B cell (primary cell): ENCODE measurements around the gene POLD1. TPM values are rescaled to one million over a fixed set of nuclear protein-coding genes. Genes with fewer than 3 reads are reported as not detected.
A peak's percentile ranks its signal among the peaks of the same experiment; 100 is the strongest.

Experiments used
- ATAC-seq: fragments of 200-7000 bp; cut with Tn5 transposase; one replicate; pipeline ENCODE4 v1.10.0; 2021; ENCODE audit warnings: low read depth, mild to moderate bottlenecking, moderate number of reproducible peaks, moderate library complexity
- CTCF ChIA-PET: fragments of 350-600 bp; sonication (Branson Sonifier 250); formaldehyde crosslinking; loops from one replicate; lab custom pipeline; 2021; ENCODE audit warnings: antibody characterized with exemption, inconsistent platforms; lab: Charles Lee
- POLR2A ChIA-PET: fragments of 350-600 bp; sonication (Branson Sonifier 250); formaldehyde crosslinking; loops from one replicate; lab custom pipeline; 2021; ENCODE audit warnings: antibody characterized with exemption; lab: Charles Lee
- DNase-seq: peaks from one replicate; pipeline ENCODE4 v3.0.0; 2013
- H2AFZ ChIP-seq: 2 replicates; pipeline ENCODE4 v1.6.1; 2012; ENCODE audit warnings: mild to moderate bottlenecking, low read depth, low read length; ENCODE audit not compliant: insufficient read depth, poor library complexity, severe bottlenecking
- H3K27ac ChIP-seq, 2 donors: 1 replicate in 1 of 2; 2 replicates in 1 of 2; pipeline ENCODE4 v1.5.1; 2012 to 2013; ENCODE audit warnings: low read length in 2 of 2, mild to moderate bottlenecking in 2 of 2, moderate library complexity in 1 of 2
- H3K27me3 ChIP-seq, 4 experiments: fragments of 200-600 bp in 1 of 4; sonication (generic) in 1 of 4; replicated peaks in 1 of 4; 1 replicate in 2 of 4; 2 replicates in 2 of 4; pipeline versions ENCODE4 v1.6.1 to v1.7.0; 2013 to 2016; ENCODE audit warnings: low read length in 3 of 4, mild to moderate bottlenecking in 2 of 4, mixed read lengths in 1 of 4, moderate library complexity in 1 of 4; ENCODE audit not compliant: insufficient read depth in 4 of 4, control insufficient read depth in 3 of 4; ENCODE audit errors: control extremely low read depth in 1 of 4
- H3K36me3 ChIP-seq, 2 experiments: replicated peaks in 1 of 2; 1 replicate in 1 of 2; 2 replicates in 1 of 2; pipeline versions ENCODE4 v1.6.1 to v1.7.1; 2013; ENCODE audit warnings: low read length in 1 of 2; ENCODE audit not compliant: insufficient read depth in 2 of 2, control insufficient read depth in 1 of 2; ENCODE audit errors: control extremely low read depth in 1 of 2, extremely low read depth in 1 of 2
- H3K4me1 ChIP-seq, 2 donors: fragments of 200-600 bp in 1 of 2; sonication (generic) in 1 of 2; 1 replicate in 1 of 2; 2 replicates in 1 of 2; pipeline versions ENCODE4 v1.5.1 to v1.6.1; 2013 to 2017; ENCODE audit warnings: low read length in 2 of 2; ENCODE audit not compliant: control insufficient read depth in 2 of 2, insufficient read depth in 2 of 2
- H3K4me2 ChIP-seq: replicated peaks from 2 replicates; pipeline ENCODE3; 2012; ENCODE audit warnings: mild to moderate bottlenecking, low read depth, low read length; ENCODE audit not compliant: poor library complexity, severe bottlenecking
- H3K4me3 ChIP-seq, 5 experiments: fragments of 200-600 bp in 1 of 5; sonication (generic) in 1 of 5; 1 replicate in 3 of 5; 2 replicates in 2 of 5; pipeline versions ENCODE4 v1.5.1 to v1.7.0; 2011 to 2016; ENCODE audit warnings: low read length in 4 of 5, mild to moderate bottlenecking in 4 of 5, low read depth in 2 of 5, control low read depth in 1 of 5, moderate library complexity in 1 of 5; ENCODE audit not compliant: insufficient read depth in 1 of 5; ENCODE audit errors: control extremely low read depth in 1 of 5, extremely low read depth in 1 of 5
- H3K79me2 ChIP-seq: fragments of 200-600 bp; sonication (generic); one replicate; pipeline ENCODE4 v1.6.0; 2016; ENCODE audit warnings: low read length; ENCODE audit not compliant: control insufficient read depth, insufficient read depth
- H3K9ac ChIP-seq: fragments of 200-600 bp; sonication (generic); 2 replicates; pipeline ENCODE4 v1.6.1; 2017; ENCODE audit warnings: mild to moderate bottlenecking, low read length, moderate library complexity
- H3K9me3 ChIP-seq, 3 donors: one replicate each; pipeline versions ENCODE4 v1.6.1 to v1.7.1; 2013; ENCODE audit warnings: low read length in 2 of 3; ENCODE audit not compliant: control insufficient read depth in 2 of 3, insufficient read depth in 1 of 3; ENCODE audit errors: control extremely low read depth in 1 of 3
- H4K20me1 ChIP-seq: 2 replicates; pipeline ENCODE4 v1.6.0; 2012; ENCODE audit warnings: mild to moderate bottlenecking, low read length; ENCODE audit not compliant: insufficient read depth, control insufficient read depth, poor library complexity, severe bottlenecking
- H3K27ac Mint-ChIP-seq: one replicate; pipeline ENCODE4 v1.8.0; 2021; ENCODE audit warnings: mixed read lengths
- H3K27me3 Mint-ChIP-seq: one replicate; pipeline ENCODE4 v1.8.0; 2021; ENCODE audit warnings: mixed read lengths
- H3K4me1 Mint-ChIP-seq: one replicate; pipeline ENCODE4 v1.8.0; 2021; ENCODE audit warnings: mixed read lengths
- H3K4me3 Mint-ChIP-seq: one replicate; pipeline ENCODE4 v1.8.0; 2021; ENCODE audit warnings: mixed read lengths
- H3K9me3 Mint-ChIP-seq: one replicate; pipeline ENCODE4 v1.8.0; 2022; ENCODE audit warnings: mixed read lengths; ENCODE audit not compliant: insufficient read depth
- CTCF ChIP-seq: fragments of 200-600 bp; IDR thresholded peaks from one replicate; pipeline ENCODE4 v1.8.0; 2022; ENCODE audit warnings: antibody characterized with exemption, mild to moderate bottlenecking
- EZH2 ChIP-seq: IDR thresholded peaks from 2 replicates; pipeline ENCODE4 v1.6.1; 2012; ENCODE audit warnings: borderline replicate concordance, low read depth, mild to moderate bottlenecking, moderate library complexity, low read length; ENCODE audit not compliant: insufficient read depth, poor library complexity, severe bottlenecking
- WGBS: methylation state at CpG from one replicate; pipeline ENCODE4 v1.1.5; 2013; ENCODE audit warnings: missing lambda C conversion rate; ENCODE audit not compliant: insufficient coverage; 5-methylcytosine and 5-hydroxymethylcytosine counted together
- intact Hi-C: fragments of 100-400 bp; cut with micrococcal nuclease; formaldehyde crosslinking; loops from one replicate; pipeline ENCODE4 v1.10.0; 2022
- polyA plus RNA-seq: library from polyadenylated mRNA; depleted of rRNA; stranded (reverse); fragments of >200 nt; gene quantifications from 2 replicates; pipeline ENCODE4 v1.2.3, GENCODE V29; 2012
- total RNA-seq, 2 donors: library from RNA; stranded (reverse); fragments of 120-200 nt in 1 of 2; gene quantifications; 1 replicate in 1 of 2; 2 replicates in 1 of 2; pipeline versions ENCODE4 v1.2.3 to v1.2.4, GENCODE V29; 2013 to 2022

Gene POLD1
- total and polyA plus RNA-seq, 2 donors (not counting 1 experiment from before 2014, with no cell fraction given) = 43.6 to 65.2 TPM

GRCh38 chr19:50377051-50377461, 7.1 kb upstream of the POLD1 start:
- TF ChIP-seq CTCF (no peak), EZH2 (no peak)
- Mint-ChIP-seq H3K27ac (peak overlapping the region; percentile 83), H3K27me3 (no peaks in the 10 kb centered on the region), H3K4me1 (peaks cover 19% of the 10 kb centered on the region), H3K9me3 (no peaks in the 10 kb centered on the region), H3K4me3 (peak overlapping the region; percentile 97)
- peak; percentile 20 for ATAC-seq
- WGBS = 66% methylated on average over 4 of the region's 7 CpGs
- peak; percentile 72 for DNase-seq
- H4K20me1 ChIP-seq = peaks cover 50% of the 10 kb centered on the region
- H3K27ac ChIP-seq = peak overlapping the region; percentile 36 to 41
- H3K4me2 ChIP-seq = peak overlapping the region; percentile 89
- H3K4me1 ChIP-seq = peaks cover 6 to 14% of the 10 kb centered on the region in 2 donors
- no peaks in the 10 kb centered on the region for H3K9me3 ChIP-seq
- no peaks in the 10 kb centered on the region for H3K27me3 ChIP-seq
- H3K36me3 ChIP-seq = peaks cover 1 to 49% of the 10 kb centered on the region in 2 experiments
- intact Hi-C loops = loop anchor here (2.0 kb wide), 4 partner anchors 20 to 428 kb away; no protein-coding TSS in a partner anchor
- peak overlapping the region; percentile 19 for H3K9ac ChIP-seq
- peaks cover 17% of the 10 kb centered on the region for H3K79me2 ChIP-seq
- CTCF ChIA-PET = interaction anchor here (2.9 kb wide), 1 partner anchor 84 kb away, joined by 15 read pairs; no protein-coding TSS in a partner anchor
- H3K4me3 ChIP-seq = peak overlapping the region in 2 of 5 experiments; percentile 12 to 35
- no peak overlapping the region for H2AFZ ChIP-seq
- POLR2A ChIA-PET = no interaction called here

- H3K27me3 Mint-ChIP-seq = no peaks in the 10 kb centered on the region
Measured at GRCh38 chr19:50377517-50377916, 6.6 kb upstream of the POLD1 start.

More at GRCh38 chr19:50377517-50377916, 6.6 kb upstream of the POLD1 start:
- Histone ChIP-seq H3K27me3 (no peaks in the 10 kb centered on the region), H4K20me1 (peaks cover 50% of the 10 kb centered on the region), H3K4me2 (peak overlapping the region; percentile 89), H3K79me2 (peaks cover 17% of the 10 kb centered on the region), H3K4me1 (peaks cover 6 to 14% of the 10 kb centered on the region in 2 donors), H3K36me3 (peaks cover 1 to 53% of the 10 kb centered on the region in 2 experiments), H2AFZ (no peak overlapping the region), H3K9me3 (no peaks in the 10 kb centered on the region), H3K4me3 (no peak overlapping the region), H3K27ac (peak overlapping the region in 1 of 2 donors; percentile 41), H3K9ac (no peak overlapping the region)
- DNase-seq (no peak), ATAC-seq (no peak)
- H3K4me1 Mint-ChIP-seq = peaks cover 19% of the 10 kb centered on the region
- intact Hi-C loops = loop anchor here (2.0 kb wide), 4 partner anchors 21 to 427 kb away; no protein-coding TSS in a partner anchor
- no peaks in the 10 kb centered on the region for H3K9me3 Mint-ChIP-seq
- POLR2A ChIA-PET = no interaction called here
- H3K4me3 Mint-ChIP-seq = peak overlapping the region; percentile 97
- CTCF ChIA-PET = interaction anchor here (0.9 to 2.9 kb wide), 2 partner anchors 9 to 83 kb away, joined by 3 to 15 read pairs; no protein-coding TSS in a partner anchor
- WGBS = 65% methylated on average over 3 of the region's 9 CpGs
- no peak for TF ChIP-seq CTCF
- TF ChIP-seq EZH2 = no peak
- H3K27ac Mint-ChIP-seq = peak overlapping the region; percentile 83
